Ishikawa (cell line): Measurements from ENCODE around the gene TUBGCP3.

ENCODE experiments used
- CEBPB ChIP-seq: IDR thresholded peaks from 2 replicates; pipeline ENCODE4 v1.6.1; 2012
- CREB1 ChIP-seq: IDR thresholded peaks from 2 replicates; pipeline ENCODE4 v1.6.1; 2012; ENCODE audit warnings: low read depth
- EGR1 ChIP-seq: IDR thresholded peaks from 2 replicates; pipeline ENCODE4 v1.6.1; 2012
- FOXM1 ChIP-seq: IDR thresholded peaks from 2 replicates; pipeline ENCODE4 v1.6.1; 2012; ENCODE audit warnings: low read depth, borderline replicate concordance
- MAX ChIP-seq: IDR thresholded peaks from 2 replicates; pipeline ENCODE4 v1.6.1; 2012
- NFIC ChIP-seq: IDR thresholded peaks from 2 replicates; pipeline ENCODE4 v1.6.1; 2012
- RAD21 ChIP-seq: IDR thresholded peaks from 2 replicates; pipeline ENCODE4 v1.6.1; 2012; ENCODE audit warnings: low read depth
- REST ChIP-seq: IDR thresholded peaks from 2 replicates; pipeline ENCODE4 v1.6.1; 2012; ENCODE audit warnings: low read depth, mild to moderate bottlenecking
- USF1 ChIP-seq: IDR thresholded peaks from 2 replicates; pipeline ENCODE4 v1.6.1; 2012

GRCh38 chr13:112554214-112554850, 33.6 kb downstream of the TUBGCP3 start:
- no peak for TF ChIP-seq MAX
- no peak for TF ChIP-seq FOXM1
- no peak for TF ChIP-seq NFIC
- TF ChIP-seq EGR1, result no peak
- TF ChIP-seq CEBPB, result no peak
- TF ChIP-seq CREB1, result no peak
- TF ChIP-seq RAD21, result no peak
- TF ChIP-seq USF1, result no peak
- TF ChIP-seq REST, result no peak
